SK-N-SH treated with all-trans-retinoic acid at 6 μM for 48 hours (cell line): Measurements from ENCODE around the gene FANCC.

Experiments used
- ATAC-seq: fragments of 200-7000 bp; cut with Tn5 transposase; 3 replicates; pipeline ENCODE4 v1.9.1; 2020; ENCODE audit warnings: mild to moderate bottlenecking, moderate library complexity
- ARNTL ChIP-seq: fragments of 450-650 bp; formaldehyde crosslinking; IDR thresholded peaks from 2 replicates; pipeline ENCODE4 v1.5.0; 2020; ENCODE audit warnings: low read depth, mild to moderate bottlenecking, moderate library complexity, borderline replicate concordance
- BACH2 ChIP-seq: fragments of 250-450 bp; sonication (Bioruptor Pico); IDR thresholded peaks from 2 replicates; pipeline ENCODE4 v1.9.0; 2021; ENCODE audit warnings: mild to moderate bottlenecking, borderline replicate concordance
- CREB5 ChIP-seq: fragments of 250-450 bp; sonication (Bioruptor Pico); IDR thresholded peaks from 2 replicates; pipeline ENCODE4 v1.5.1; 2020; ENCODE audit warnings: low read depth, mild to moderate bottlenecking, moderate library complexity
- CSDC2 ChIP-seq: fragments of 250-450 bp; sonication (Bioruptor Pico); IDR thresholded peaks from 2 replicates; pipeline ENCODE4 v1.5.0; 2020; ENCODE audit warnings: mild to moderate bottlenecking, moderate library complexity
- CSRNP3 ChIP-seq: fragments of 250-450 bp; sonication (Bioruptor Pico); IDR thresholded peaks from 2 replicates; pipeline ENCODE4 v1.5.1; 2021; ENCODE audit warnings: mild to moderate bottlenecking, moderate library complexity
- ESRRG ChIP-seq: fragments of 250-450 bp; sonication (Bioruptor Pico); IDR thresholded peaks from 2 replicates; pipeline ENCODE4 v1.6.1; 2021; ENCODE audit warnings: mild to moderate bottlenecking
- GLIS3 ChIP-seq: fragments of 250-450 bp; sonication (Bioruptor Pico); IDR thresholded peaks from 2 replicates; pipeline ENCODE4 v1.5.0; 2020; ENCODE audit warnings: mild to moderate bottlenecking, moderate library complexity
- ISL1 ChIP-seq: fragments of 250-450 bp; sonication (Bioruptor Pico); IDR thresholded peaks from 2 replicates; pipeline ENCODE4 v2.1.2; 2022; ENCODE audit warnings: mild to moderate bottlenecking, moderate library complexity
- PATZ1 ChIP-seq: fragments of 250-450 bp; sonication (Bioruptor Pico); IDR thresholded peaks from 2 replicates; pipeline ENCODE4 v1.8.0; 2020; ENCODE audit warnings: mild to moderate bottlenecking, moderate library complexity, borderline replicate concordance
- POU6F1 ChIP-seq: fragments of 250-450 bp; sonication (Bioruptor Pico); IDR thresholded peaks from 2 replicates; pipeline ENCODE4 v1.8.0; 2021; ENCODE audit warnings: low read depth, mild to moderate bottlenecking, moderate library complexity, borderline replicate concordance
- PPARA ChIP-seq: fragments of 250-450 bp; sonication (Bioruptor Pico); IDR thresholded peaks from 2 replicates; pipeline ENCODE4 v1.5.0; 2020; ENCODE audit warnings: mild to moderate bottlenecking, borderline replicate concordance
- RARB ChIP-seq: fragments of 250-450 bp; sonication (Bioruptor Pico); IDR thresholded peaks from 2 replicates; pipeline ENCODE4 v1.8.0; 2021; ENCODE audit warnings: mild to moderate bottlenecking, moderate library complexity
- SNAI2 ChIP-seq: fragments of 250-450 bp; sonication (Bioruptor Pico); IDR thresholded peaks from 2 replicates; pipeline ENCODE4 v1.5.0; 2020; ENCODE audit warnings: mild to moderate bottlenecking, moderate library complexity
- TCF4 ChIP-seq: fragments of 250-450 bp; sonication (Bioruptor Pico); IDR thresholded peaks from 2 replicates; pipeline ENCODE4 v1.8.0; 2021; ENCODE audit warnings: mild to moderate bottlenecking, moderate library complexity, borderline replicate concordance
- TOX ChIP-seq: fragments of 250-450 bp; sonication (Bioruptor Pico); IDR thresholded peaks from 2 replicates; pipeline ENCODE4 v1.8.0; 2021; ENCODE audit warnings: mild to moderate bottlenecking, moderate library complexity, borderline replicate concordance
- ZC3H10 ChIP-seq: fragments of 250-450 bp; sonication (Bioruptor Pico); IDR thresholded peaks from 2 replicates; pipeline ENCODE4 v1.5.1; 2021; ENCODE audit warnings: mild to moderate bottlenecking, moderate library complexity
- ZFP3 ChIP-seq: fragments of 250-450 bp; sonication (Bioruptor Pico); IDR thresholded peaks from 2 replicates; pipeline ENCODE4 v1.5.0; 2020; ENCODE audit warnings: mild to moderate bottlenecking, moderate library complexity
- ZFP30 ChIP-seq: fragments of 450-650 bp; formaldehyde crosslinking; IDR thresholded peaks from 2 replicates; pipeline ENCODE4 v1.5.0; 2022; ENCODE audit warnings: mild to moderate bottlenecking, moderate library complexity
- ZNF565 ChIP-seq: fragments of 450-650 bp; formaldehyde crosslinking; conservative IDR thresholded peaks from 2 replicates; pipeline ENCODE4 v1.5.0; 2020; ENCODE audit warnings: low read depth, mild to moderate bottlenecking, moderate library complexity
- ZNF70 ChIP-seq: fragments of 450-650 bp; formaldehyde crosslinking; IDR thresholded peaks from 2 replicates; pipeline ENCODE4 v1.5.0; 2020; ENCODE audit warnings: mild to moderate bottlenecking, moderate library complexity
- ZNF8 ChIP-seq: fragments of 450-650 bp; formaldehyde crosslinking; IDR thresholded peaks from 2 replicates; pipeline ENCODE4 v1.5.0; 2020; ENCODE audit warnings: mild to moderate bottlenecking, moderate library complexity

The FANCC gene

GRCh38 chr9:95108777-95109176 lies 208.7 kb downstream of the FANCC start:
- ATAC-seq, result no peak
- TF ChIP-seq ZNF8 (CRISPR knock-in tag) (no peak), TOX (no peak), ISL1 (no peak), GLIS3 (no peak), ZNF565 (CRISPR knock-in tag) (no peak), CREB5 (CRISPR knock-in tag) (no peak), RARB (CRISPR knock-in tag) (no peak)
- TF ChIP-seq, all 23 proteins: peak for 0

GRCh38 chr9:95107976-95108375 lies 209.5 kb downstream of the FANCC start:
- ATAC-seq, result no peak
- no peak for TF ChIP-seq RARB (CRISPR knock-in tag)
- TF ChIP-seq PATZ1 (CRISPR knock-in tag), result no peak

GRCh38 chr9:95107001-95107749 lies 210.3 kb downstream of the FANCC start:
- TF ChIP-seq ARNTL (CRISPR knock-in tag), result no peak
- TF ChIP-seq ESRRG, result no peak
- TF ChIP-seq ZFP30 (CRISPR knock-in tag), result no peak
- TF ChIP-seq ZNF70 (CRISPR knock-in tag), result no peak
- no peak for TF ChIP-seq CSDC2 (CRISPR knock-in tag)
- TF ChIP-seq RARB (CRISPR knock-in tag), result no peak
- no peak for TF ChIP-seq ZC3H10
- TF ChIP-seq CSRNP3 (CRISPR knock-in tag), result no peak
- TF ChIP-seq ZNF8 (CRISPR knock-in tag), result no peak
- TF ChIP-seq PPARA (CRISPR knock-in tag), result no peak
- no peak for TF ChIP-seq SNAI2
- TF ChIP-seq ISL1, result no peak
- ATAC-seq, result no peak

GRCh38 chr9:95105519-95106287 lies 211.8 kb downstream of the FANCC start:
- no peak for ATAC-seq
- no peak for TF ChIP-seq GLIS3
- no peak for TF ChIP-seq ZC3H10
- no peak for TF ChIP-seq ZNF565 (CRISPR knock-in tag)
- no peak for TF ChIP-seq BACH2
- no peak for TF ChIP-seq ISL1
- TF ChIP-seq RARB (CRISPR knock-in tag), result no peak
- no peak for TF ChIP-seq ZFP30 (CRISPR knock-in tag)
- TF ChIP-seq POU6F1, result no peak
- no peak for TF ChIP-seq ESRRG
- TF ChIP-seq PATZ1 (CRISPR knock-in tag), result no peak
- no peak for TF ChIP-seq ZNF8 (CRISPR knock-in tag)
- TF ChIP-seq TCF4 (CRISPR knock-in tag), result no peak
- TF ChIP-seq PPARA (CRISPR knock-in tag), result no peak
- TF ChIP-seq ZFP3 (CRISPR knock-in tag), result no peak
- TF ChIP-seq, all 23 proteins: peak for 0
